LNCaP clone FGC (cell line): ENCODE data around the gene SRSF10.

Experiments used
- DNase-seq: peaks from one replicate; pipeline ENCODE4 v3.0.0-alpha.2; 2011; ENCODE audit warnings: low read depth
- H3K4me3 ChIP-seq: 2 replicates; pipeline ENCODE4 v1.5.1; 2011; ENCODE audit warnings: mild to moderate bottlenecking, low read depth, low read length, control low read depth
- CTCF ChIP-seq: IDR thresholded peaks from 2 replicates; pipeline ENCODE4 v1.5.1; 2012; ENCODE audit warnings: mild to moderate bottlenecking; ENCODE audit not compliant: control insufficient read depth, insufficient read depth; ENCODE audit errors: extremely low read depth

SRSF10 gene

GRCh38 chr1:24005163-24005562 lies 25.0 kb upstream of the SRSF10 start:
- H3K4me3 ChIP-seq, result no peak overlapping the region
- no peak for DNase-seq
- no peak for TF ChIP-seq CTCF

- DNase-seq, result no peak
- TF ChIP-seq CTCF, result no peak
- H3K4me3 ChIP-seq, result no peak overlapping the region
Observed at GRCh38 chr1:24004132-24004531, 24.0 kb upstream of the SRSF10 start.

- no peak for TF ChIP-seq CTCF
- no peak overlapping the region for H3K4me3 ChIP-seq
- no peak for DNase-seq
Observed at GRCh38 chr1:24003331-24003972, 23.3 kb upstream of the SRSF10 start.

- no peak for TF ChIP-seq CTCF
- DNase-seq, result no peak
- H3K4me3 ChIP-seq, result no peak overlapping the region
Observed at GRCh38 chr1:24002695-24003094, 22.6 kb upstream of the SRSF10 start.

- DNase-seq, result no peak
- H3K4me3 ChIP-seq, result no peak overlapping the region
- TF ChIP-seq CTCF, result no peak
Observed at GRCh38 chr1:23999156-23999671, 19.1 kb upstream of the SRSF10 start.

GRCh38 chr1:23997812-23998211 lies 17.7 kb upstream of the SRSF10 start:
- TF ChIP-seq CTCF, result no peak
- no peak overlapping the region for H3K4me3 ChIP-seq
- DNase-seq, result no peak

GRCh38 chr1:23996700-23997229 lies 16.6 kb upstream of the SRSF10 start:
- H3K4me3 ChIP-seq, result no peak overlapping the region
- no peak for TF ChIP-seq CTCF

More at GRCh38 chr1:23996700-23997229, 16.6 kb upstream of the SRSF10 start:
- DNase-seq, result no peak
